ENCODE measurements around the gene CASZ1. TPM values are rescaled to one million over a fixed set of nuclear protein-coding genes. Genes with fewer than 3 reads are reported as not detected.

The CASZ1 gene
- total RNA-seq, 2 experiments from 2014 or later = 1.7 to 2.0 TPM

DNA sequence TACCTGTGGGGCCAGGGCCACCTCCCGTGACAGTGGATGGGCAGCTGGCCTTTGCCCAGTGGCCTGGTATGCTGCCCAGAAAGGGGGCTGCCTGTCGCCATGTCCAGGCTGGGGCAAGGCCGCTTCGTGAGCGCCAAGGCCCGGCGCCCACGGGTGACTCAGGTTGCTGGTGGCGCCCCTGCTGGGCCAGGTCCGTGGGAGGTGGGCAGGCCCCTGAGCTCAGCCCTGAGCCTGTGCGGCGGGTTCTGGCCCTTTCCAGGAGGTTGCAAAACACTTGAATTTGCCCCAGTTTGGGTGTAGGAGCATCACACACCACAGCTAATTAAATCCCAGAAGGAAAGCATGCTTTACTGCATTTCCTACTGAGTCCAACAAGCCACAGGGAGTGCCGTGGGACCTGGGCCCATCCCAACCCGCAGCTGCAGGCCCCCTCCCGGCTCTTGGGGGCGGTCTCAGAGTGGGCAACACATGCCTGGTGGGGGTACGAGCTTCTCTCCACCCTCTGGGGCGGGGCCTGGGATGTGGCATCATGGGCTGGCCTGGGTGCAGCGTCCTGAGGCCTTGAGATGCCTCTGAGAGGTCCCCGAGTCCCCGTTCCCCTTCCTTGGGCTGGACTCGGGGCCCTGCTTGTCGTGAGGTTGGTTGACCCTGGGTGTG, 161.9 kb downstream of the CASZ1 start:
- Mint-ChIP-seq H3K27me3 (ENCODE audit: low read depth) (peaks cover 3% of the 10 kb centered on the region), H3K27ac (no peak overlapping the region), H3K4me3 (no peak overlapping the region), H3K36me3 (ENCODE audit: low read depth) (no peaks in the 10 kb centered on the region), H3K9me3 (no peaks in the 10 kb centered on the region), H3K4me1 (ENCODE audit: low read depth) (peaks cover 2% of the 10 kb centered on the region)
- no peak for DNase-seq
- CTCF ChIA-PET = no interaction called here
- intact Hi-C loops (cut with micrococcal nuclease) = no loop called here

DNA sequence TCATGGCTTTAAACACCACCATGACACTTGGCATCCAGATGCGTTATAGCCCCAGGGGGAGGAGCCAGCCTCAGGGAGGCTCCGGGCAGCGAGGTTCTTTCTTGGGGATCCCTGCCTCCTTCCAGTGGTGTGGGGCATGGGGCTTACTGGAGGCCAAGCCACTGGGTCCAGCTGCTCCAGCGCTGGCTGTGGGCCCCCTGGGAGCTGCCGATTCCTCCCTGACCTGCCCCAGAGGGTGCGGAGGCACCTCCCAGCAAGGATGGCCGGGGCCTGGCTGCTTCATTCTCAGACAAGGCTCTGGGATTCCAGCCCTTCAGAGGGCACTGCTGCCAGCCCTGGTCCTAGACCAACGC, 162.4 kb downstream of the CASZ1 start:
- Mint-ChIP-seq H3K4me1 (ENCODE audit: low read depth) (peaks cover 2% of the 10 kb centered on the region), H3K36me3 (ENCODE audit: low read depth) (no peaks in the 10 kb centered on the region), H3K4me3 (no peak overlapping the region), H3K9me3 (no peaks in the 10 kb centered on the region), H3K27ac (no peak overlapping the region), H3K27me3 (ENCODE audit: low read depth) (peaks cover 3% of the 10 kb centered on the region)
- intact Hi-C loops (cut with micrococcal nuclease) = no loop called here
- no peak for DNase-seq
- CTCF ChIA-PET = no interaction called here

DNA sequence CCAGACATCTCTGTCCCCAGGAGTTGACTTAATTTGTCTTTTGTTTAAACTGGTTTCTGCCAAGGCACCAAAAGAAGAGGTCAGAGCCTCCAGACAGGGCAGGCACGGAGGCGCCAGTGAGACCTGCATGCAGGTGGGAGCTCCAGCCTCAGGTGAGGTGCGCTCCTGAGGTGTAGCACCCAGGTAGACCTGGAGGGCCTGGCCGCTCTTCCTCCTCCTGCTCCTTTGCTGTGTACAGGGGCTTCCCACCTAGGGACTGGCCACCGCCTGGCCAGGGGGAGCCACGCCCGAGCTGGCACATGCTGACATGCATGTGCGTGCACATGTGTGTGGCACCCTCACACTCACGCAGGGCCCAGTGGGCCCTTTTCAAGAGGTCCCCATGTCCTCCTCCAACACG, 163.0 kb downstream of the CASZ1 start:
- Mint-ChIP-seq H3K4me1 (ENCODE audit: low read depth) (peaks cover 2% of the 10 kb centered on the region), H3K36me3 (ENCODE audit: low read depth) (peaks cover under 1% of the 10 kb centered on the region), H3K27me3 (ENCODE audit: low read depth) (peaks cover 3% of the 10 kb centered on the region), H3K27ac (no peak overlapping the region), H3K4me3 (no peak overlapping the region), H3K9me3 (no peaks in the 10 kb centered on the region)
- intact Hi-C loops (cut with micrococcal nuclease) = no loop called here
- CTCF ChIA-PET = no interaction called here
- DNase-seq = no peak

DNA sequence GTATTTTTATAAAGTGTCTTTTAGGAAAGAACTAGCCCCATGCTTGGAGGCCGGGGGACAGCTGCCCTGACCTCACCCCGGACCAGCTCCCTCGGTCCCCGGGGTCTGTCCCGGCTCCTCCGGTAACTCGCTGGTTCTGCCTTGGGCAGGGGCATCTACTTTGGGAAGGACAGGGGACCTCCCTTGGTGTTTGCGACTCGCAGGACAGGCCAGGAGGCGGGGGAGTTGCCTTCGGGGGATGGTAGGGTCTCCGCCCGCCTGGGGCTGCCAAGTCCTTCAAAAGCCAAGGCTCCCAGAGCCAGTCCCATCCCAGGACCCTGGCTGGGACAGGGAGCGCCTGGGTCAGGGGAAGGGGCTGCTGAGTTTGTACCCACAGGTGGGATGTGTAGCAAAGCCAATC, 163.8 kb downstream of the CASZ1 start:
- intact Hi-C loops (cut with micrococcal nuclease) = no loop called here
- H3K27me3 Mint-ChIP-seq (ENCODE audit: low read depth) = peaks cover 1% of the 10 kb centered on the region
- CTCF ChIA-PET = no interaction called here
- no peaks in the 10 kb centered on the region for H3K9me3 Mint-ChIP-seq
- no peak overlapping the region for H3K27ac Mint-ChIP-seq
- no peak overlapping the region for H3K4me3 Mint-ChIP-seq
- no peaks in the 10 kb centered on the region for H3K4me1 Mint-ChIP-seq (ENCODE audit: low read depth)
- no peak for DNase-seq
- peaks cover 2% of the 10 kb centered on the region for H3K36me3 Mint-ChIP-seq (ENCODE audit: low read depth)

DNA sequence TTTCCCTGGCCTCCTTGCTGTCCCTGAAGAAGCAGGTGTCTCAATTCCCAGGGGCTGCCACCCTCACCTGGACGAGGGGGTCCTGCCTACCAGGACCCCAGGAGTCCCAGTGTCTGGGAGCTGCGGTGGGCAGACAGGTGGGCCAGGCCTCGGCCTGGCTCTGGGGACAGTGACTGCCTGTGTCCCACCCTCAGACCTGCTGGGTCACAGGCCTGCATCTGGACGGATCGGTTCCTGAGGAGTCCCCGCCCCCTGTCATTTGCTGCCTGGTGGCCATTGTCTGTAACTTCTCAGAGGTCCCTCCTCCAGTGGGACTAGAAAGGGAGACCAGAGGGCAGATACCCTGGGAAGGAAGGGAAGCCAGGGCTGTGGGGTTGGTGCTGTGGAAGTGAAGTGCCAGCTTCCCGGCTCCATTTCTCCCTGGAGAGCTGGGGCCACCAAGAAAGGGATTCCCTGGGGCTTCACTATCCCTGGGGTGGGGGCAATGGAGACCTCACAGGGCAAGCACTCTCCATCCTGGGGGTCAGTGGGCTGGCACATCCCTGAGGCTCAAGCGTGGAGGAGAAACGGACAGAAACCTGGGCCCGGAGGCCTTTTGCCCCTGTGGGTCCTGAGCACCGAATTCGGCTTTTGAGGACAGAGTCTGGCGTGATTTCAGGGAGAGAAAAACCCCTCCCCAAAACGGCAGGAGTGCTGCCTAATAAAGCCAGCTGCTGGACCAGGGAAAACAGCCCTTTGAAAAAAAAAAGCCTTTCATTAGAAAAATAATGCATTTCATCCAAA, 164.4 kb downstream of the CASZ1 start:
- H3K4me3 Mint-ChIP-seq = no peak overlapping the region
- H3K9me3 Mint-ChIP-seq = no peaks in the 10 kb centered on the region
- no peak for DNase-seq
- H3K36me3 Mint-ChIP-seq (ENCODE audit: low read depth) = peaks cover 4% of the 10 kb centered on the region
- no peaks in the 10 kb centered on the region for H3K4me1 Mint-ChIP-seq (ENCODE audit: low read depth)
- no peak overlapping the region for H3K27ac Mint-ChIP-seq
- CTCF ChIA-PET = no interaction called here
- H3K27me3 Mint-ChIP-seq (ENCODE audit: low read depth) = no peaks in the 10 kb centered on the region
- intact Hi-C loops (cut with micrococcal nuclease) = no loop called here

DNA sequence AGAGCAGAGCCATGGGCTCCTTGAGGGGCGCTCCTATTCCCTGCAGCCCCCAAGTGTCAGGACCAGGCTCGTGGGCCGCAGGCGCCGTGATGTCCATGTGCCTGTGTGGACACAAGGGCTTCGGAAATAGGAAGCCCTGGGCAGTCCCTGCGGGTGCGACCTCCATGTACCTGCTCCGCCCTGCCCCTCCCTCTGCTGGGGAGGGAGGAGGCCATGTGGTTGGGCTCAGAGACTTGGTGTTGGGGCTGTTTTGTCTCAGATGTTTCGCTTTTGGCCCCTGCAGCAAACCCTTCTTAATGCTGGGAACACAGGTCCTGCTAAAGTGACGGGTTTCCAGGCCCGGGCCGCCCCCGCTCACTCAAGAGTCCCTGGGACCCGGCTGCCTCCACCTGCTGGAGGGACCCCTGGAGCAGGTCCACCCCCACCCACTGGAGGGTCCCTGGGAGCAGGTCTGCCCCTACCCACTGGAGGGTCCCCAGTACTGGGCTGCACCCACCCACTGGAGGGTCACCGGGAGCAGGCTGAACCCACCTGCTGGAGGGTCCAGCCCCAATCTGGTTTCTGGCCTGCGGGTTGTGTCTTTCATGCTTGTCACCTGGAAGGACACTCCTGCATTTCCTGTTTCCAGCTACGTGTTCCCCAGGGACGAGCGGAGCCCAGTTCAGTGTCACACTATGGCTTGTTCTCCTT, 165.2 kb downstream of the CASZ1 start:
- H3K36me3 Mint-ChIP-seq (ENCODE audit: low read depth) = peaks cover 4% of the 10 kb centered on the region
- intact Hi-C loops (cut with micrococcal nuclease) = no loop called here
- no peak overlapping the region for H3K4me3 Mint-ChIP-seq
- DNase-seq = no peak
- H3K4me1 Mint-ChIP-seq (ENCODE audit: low read depth) = no peaks in the 10 kb centered on the region
- no peaks in the 10 kb centered on the region for H3K27me3 Mint-ChIP-seq (ENCODE audit: low read depth)
- no peak overlapping the region for H3K27ac Mint-ChIP-seq
- CTCF ChIA-PET = no interaction called here
- H3K9me3 Mint-ChIP-seq = no peaks in the 10 kb centered on the region

DNA sequence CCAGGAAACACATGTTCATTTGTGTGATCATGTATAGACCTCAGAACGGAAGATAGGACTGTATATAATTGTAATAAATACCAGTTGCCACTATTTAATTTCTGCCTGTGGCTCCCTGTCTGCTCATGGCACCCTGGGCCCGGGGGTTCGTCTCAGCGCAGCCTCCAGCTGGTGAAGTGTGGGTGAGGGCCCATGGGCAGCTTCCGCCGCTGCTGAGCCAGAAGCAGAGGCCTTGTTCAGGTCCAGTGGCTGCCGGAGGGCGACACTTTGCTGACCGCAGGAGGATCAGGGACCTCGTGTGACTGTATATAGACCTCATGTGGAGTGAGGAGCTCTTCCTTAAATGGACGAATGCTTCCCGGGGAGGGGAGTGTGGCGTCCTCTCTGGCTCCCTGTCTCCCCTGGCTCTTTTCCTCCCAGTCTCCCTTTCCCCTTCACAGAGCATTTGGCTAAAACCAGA, 165.8 kb downstream of the CASZ1 start:
- intact Hi-C loops (cut with micrococcal nuclease) = no loop called here
- Mint-ChIP-seq H3K27ac (no peak overlapping the region), H3K4me1 (ENCODE audit: low read depth) (no peaks in the 10 kb centered on the region), H3K4me3 (no peak overlapping the region), H3K36me3 (ENCODE audit: low read depth) (peaks cover 4% of the 10 kb centered on the region), H3K27me3 (ENCODE audit: low read depth) (no peaks in the 10 kb centered on the region), H3K9me3 (no peaks in the 10 kb centered on the region)
- DNase-seq = no peak
- CTCF ChIA-PET = no interaction called here

DNA sequence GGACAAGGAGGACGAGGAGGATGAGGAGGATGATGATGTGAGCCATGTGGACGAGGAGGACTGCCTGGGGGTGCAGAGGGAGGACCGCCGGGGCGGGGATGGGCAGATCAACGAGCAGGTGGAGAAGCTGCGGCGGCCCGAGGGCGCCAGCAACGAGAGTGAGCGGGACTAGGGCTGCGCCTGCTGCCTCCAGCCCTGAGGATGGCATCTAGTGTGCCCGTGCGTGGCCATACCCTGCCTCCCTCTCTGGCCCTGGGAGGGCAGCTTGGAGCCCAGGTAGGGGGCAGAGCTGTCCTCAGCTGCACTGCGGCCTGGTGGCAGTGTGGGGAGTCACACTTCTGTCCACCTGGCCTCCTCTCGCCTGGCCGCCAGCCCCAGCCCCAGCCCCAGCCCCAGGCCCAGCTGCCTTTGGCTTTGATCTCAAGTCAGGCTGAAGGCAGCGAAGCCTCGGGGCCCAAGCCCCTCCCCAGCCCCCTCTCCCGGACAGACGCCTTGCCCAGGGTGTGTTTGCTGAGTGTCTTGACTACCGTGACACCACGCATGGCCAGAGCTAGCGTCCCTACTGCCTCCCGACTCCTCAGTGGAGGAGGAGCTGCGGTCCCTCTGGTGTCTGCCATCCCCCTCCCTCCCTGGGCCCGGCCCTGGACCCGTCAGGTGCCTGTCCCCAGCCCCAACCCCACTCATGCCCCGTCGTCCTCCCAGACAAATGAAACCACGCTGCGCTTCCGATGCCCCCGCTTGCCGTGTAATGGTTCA, 166.5 kb downstream of the CASZ1 start:
- Mint-ChIP-seq H3K27ac (no peak overlapping the region), H3K36me3 (ENCODE audit: low read depth) (peaks cover 4% of the 10 kb centered on the region), H3K27me3 (ENCODE audit: low read depth) (no peaks in the 10 kb centered on the region), H3K9me3 (no peaks in the 10 kb centered on the region), H3K4me1 (ENCODE audit: low read depth) (no peaks in the 10 kb centered on the region), H3K4me3 (no peak overlapping the region)
- CTCF ChIA-PET = no interaction called here
- no peak for DNase-seq
- intact Hi-C loops (cut with micrococcal nuclease) = no loop called here

DNA sequence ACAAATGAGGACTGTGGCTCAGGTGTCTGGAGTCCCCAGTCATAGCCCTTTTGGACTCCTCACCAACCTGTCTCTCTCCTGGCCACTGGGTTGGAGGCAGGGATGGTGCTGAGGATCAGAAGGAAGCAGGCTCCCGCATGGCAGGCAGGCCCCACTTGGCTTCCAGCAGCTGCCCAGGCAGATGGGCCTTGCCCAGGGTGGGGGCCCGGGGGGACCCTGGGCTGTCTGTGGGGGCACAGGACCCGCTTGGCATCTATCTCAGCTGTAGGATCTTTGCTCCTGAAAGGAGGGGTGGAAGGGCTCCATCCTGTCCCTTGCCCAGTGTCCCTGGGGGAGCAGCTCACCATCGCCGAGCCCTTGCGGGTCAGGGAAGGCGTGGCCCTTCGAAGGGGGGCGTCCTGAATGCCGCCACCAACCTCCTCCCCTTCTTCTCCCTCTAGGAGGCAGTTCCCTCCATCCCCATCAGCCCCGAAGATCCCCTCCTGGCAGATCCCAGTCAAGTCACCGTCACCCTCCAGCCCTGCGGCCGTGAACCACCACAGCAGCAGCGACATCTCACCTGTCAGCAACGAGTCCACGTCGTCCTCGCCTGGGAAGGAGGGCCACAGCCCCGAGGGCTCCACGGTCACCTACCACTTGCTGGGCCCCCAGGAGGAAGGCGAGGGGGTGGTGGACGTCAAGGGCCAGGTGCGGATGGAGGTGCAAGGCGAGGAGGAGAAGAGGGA, 167.2 kb downstream of the CASZ1 start:
- Mint-ChIP-seq H3K27me3 (ENCODE audit: low read depth) (no peaks in the 10 kb centered on the region), H3K9me3 (no peaks in the 10 kb centered on the region), H3K27ac (no peak overlapping the region), H3K4me1 (ENCODE audit: low read depth) (no peaks in the 10 kb centered on the region), H3K4me3 (no peak overlapping the region), H3K36me3 (ENCODE audit: low read depth) (peaks cover 4% of the 10 kb centered on the region)
- intact Hi-C loops (cut with micrococcal nuclease) = no loop called here
- DNase-seq = no peak
- CTCF ChIA-PET = no interaction called here

DNA sequence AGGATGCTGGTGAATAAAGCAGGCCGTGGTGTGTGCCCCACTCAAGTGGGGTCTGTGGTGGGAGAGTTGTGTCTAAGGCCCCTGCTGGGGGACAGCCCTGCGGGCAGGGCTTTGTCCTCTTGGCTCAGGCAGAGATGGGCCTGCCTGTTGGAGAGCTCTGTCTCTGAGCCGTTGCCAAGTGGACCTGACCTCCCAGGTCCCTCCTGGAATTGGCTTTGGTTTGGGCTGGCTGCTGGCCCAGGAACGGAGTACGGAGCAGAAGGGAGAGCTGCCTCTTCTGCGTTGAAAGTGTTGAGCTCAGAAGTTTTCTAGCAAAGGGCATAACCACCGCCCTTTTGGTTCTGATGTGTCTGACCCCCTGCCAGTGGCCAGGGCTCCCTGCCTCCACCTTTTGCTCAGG, 167.8 kb downstream of the CASZ1 start:
- H3K27ac Mint-ChIP-seq = no peak overlapping the region

DNA sequence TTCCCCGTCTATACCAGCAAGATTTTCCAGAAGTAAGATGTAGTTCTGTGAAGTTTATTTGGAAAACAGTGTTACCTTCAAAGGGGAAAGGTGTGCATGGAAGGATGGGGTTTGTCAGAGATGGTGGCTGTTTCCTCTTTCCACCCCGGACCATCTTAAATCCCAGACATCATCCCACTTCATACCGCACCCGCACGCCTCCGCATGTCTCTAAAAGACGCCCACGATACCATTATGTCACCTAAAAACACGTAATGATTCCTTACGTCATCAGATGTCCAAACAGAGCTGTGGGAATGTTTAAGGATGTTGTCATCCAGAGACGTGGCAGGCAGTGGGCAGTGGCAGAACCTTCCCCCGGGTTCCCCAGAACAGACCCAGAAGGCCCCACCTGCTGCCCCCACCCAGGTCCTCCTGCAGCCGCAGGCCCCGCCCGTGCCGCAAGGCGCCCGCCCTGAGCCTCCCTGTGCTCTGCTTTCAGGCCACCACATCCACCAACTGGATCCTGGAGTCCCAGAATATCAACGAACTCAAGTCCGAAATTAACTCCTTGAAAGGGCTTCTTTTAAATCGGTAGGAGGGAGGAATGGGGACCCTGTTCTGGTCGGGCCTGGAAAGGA, 169.5 kb downstream of the CASZ1 start:
- CTCF ChIA-PET = no interaction called here
- H3K36me3 Mint-ChIP-seq (ENCODE audit: low read depth) = peaks cover 7% of the 10 kb centered on the region
- H3K9me3 Mint-ChIP-seq = no peaks in the 10 kb centered on the region
- intact Hi-C loops (cut with micrococcal nuclease) = no loop called here
- H3K4me3 Mint-ChIP-seq = no peak overlapping the region
- DNase-seq = no peak
- H3K27ac Mint-ChIP-seq = no peak overlapping the region
- no peaks in the 10 kb centered on the region for H3K27me3 Mint-ChIP-seq (ENCODE audit: low read depth)
- no peaks in the 10 kb centered on the region for H3K4me1 Mint-ChIP-seq (ENCODE audit: low read depth)

More for the DNA sequence above, 167.8 kb downstream of the CASZ1 start:
- Mint-ChIP-seq H3K9me3 (no peaks in the 10 kb centered on the region), H3K36me3 (ENCODE audit: low read depth) (peaks cover 7% of the 10 kb centered on the region), H3K4me3 (no peak overlapping the region), H3K27me3 (ENCODE audit: low read depth) (no peaks in the 10 kb centered on the region), H3K4me1 (ENCODE audit: low read depth) (no peaks in the 10 kb centered on the region)
- CTCF ChIA-PET = interaction anchor here (0.6 kb wide), 1 partner anchor 360 kb away, joined by 3 read pairs; no protein-coding TSS in a partner anchor
- intact Hi-C loops (cut with micrococcal nuclease) = no loop called here
- no peak for DNase-seq
